ENCODE data around the gene STAG2. TPM values are rescaled to one million over a fixed set of nuclear protein-coding genes. Genes with fewer than 3 reads are reported as not detected.

STAG2 gene
- total RNA-seq, 4 donors from 2014 or later: 22.6 to 78.0 (median 50.7) TPM

- Histone ChIP-seq H3K9me3 (no peaks in the 10 kb centered on the region), H3K4me1 (peaks cover 0 to 41% (median 0%) of the 10 kb centered on the region in 3 donors), H3K27ac (peak overlapping the region in 3 of 4 donors; percentile 98 to 99 (median 99)), H3K4me3 (peak overlapping the region in 2 of 4 donors; percentile 68 to 80), H3K36me3 (no peaks in the 10 kb centered on the region), H3K27me3 (no peaks in the 10 kb centered on the region)
- 0 to 22% methylated on average over 2 of the region's 2 CpGs for WGBS, 2 donors
- DNase-seq: no peak
- TF ChIP-seq CTCF (IDR thresholded peaks at IDR 0.05) (no peak), POLR2A (IDR thresholded peaks at IDR 0.05) (no peak)
- intact Hi-C loops (cut with DNase I): no loop called here
These were observed 2.8 kb downstream of the STAG2 start for GRCh38 chrX:123964156-123964834.

- intact Hi-C loops (cut with DNase I): no loop called here
- no peak for DNase-seq
- Histone ChIP-seq H3K27ac (no peak overlapping the region), H3K36me3 (no peaks in the 10 kb centered on the region), H3K4me3 (no peak overlapping the region), H3K27me3 (no peaks in the 10 kb centered on the region), H3K4me1 (peaks cover 0 to 54% (median 0%) of the 10 kb centered on the region in 3 donors), H3K9me3 (no peaks in the 10 kb centered on the region)
- 83 to 86% methylated on average over 5 to 6 of the region's 6 CpGs for WGBS, 2 donors
- TF ChIP-seq POLR2A (IDR thresholded peaks at IDR 0.05): no peak
- TF ChIP-seq CTCF (IDR thresholded peaks at IDR 0.05): no peak
These were observed 4.2 kb downstream of the STAG2 start for GRCh38 chrX:123965712-123966111.

GRCh38 chrX:123967497-123967896, 6.0 kb downstream of the STAG2 start:
- no peaks in the 10 kb centered on the region for H3K36me3 ChIP-seq
- H3K27me3 ChIP-seq: no peaks in the 10 kb centered on the region
- no peaks in the 10 kb centered on the region for H3K9me3 ChIP-seq
- no peak for DNase-seq
- H3K4me1 ChIP-seq: peaks cover 0 to 66% (median 0%) of the 10 kb centered on the region in 3 donors
- H3K4me3 ChIP-seq: no peak overlapping the region
- intact Hi-C loops (cut with DNase I): no loop called here
- TF ChIP-seq POLR2A (IDR thresholded peaks at IDR 0.05) (no peak), CTCF (IDR thresholded peaks at IDR 0.05) (no peak)
- H3K27ac ChIP-seq: no peak overlapping the region
- 80 to 86% methylated on average over 5 to 6 of the region's 7 CpGs for WGBS, 2 donors

GRCh38 chrX:123968383-123969050, 7.0 kb downstream of the STAG2 start:
- no peaks in the 10 kb centered on the region for H3K27me3 ChIP-seq
- intact Hi-C loops (cut with DNase I): no loop called here
- H3K9me3 ChIP-seq: no peaks in the 10 kb centered on the region
- H3K4me1 ChIP-seq: peaks cover 0 to 65% (median 0%) of the 10 kb centered on the region in 3 donors
- H3K4me3 ChIP-seq: no peak overlapping the region
- TF ChIP-seq CTCF (IDR thresholded peaks at IDR 0.05) (no peak), POLR2A (IDR thresholded peaks at IDR 0.05) (no peak)
- DNase-seq: no peak
- H3K27ac ChIP-seq: no peak overlapping the region
- 57 to 58% methylated on average over 4 to 5 of the region's 5 CpGs for WGBS, 2 donors
- H3K36me3 ChIP-seq: no peaks in the 10 kb centered on the region

- TF ChIP-seq POLR2A (IDR thresholded peaks at IDR 0.05): no peak
- DNase-seq: no peak
- H3K36me3 ChIP-seq: no peaks in the 10 kb centered on the region
- H3K9me3 ChIP-seq: no peaks in the 10 kb centered on the region
- peaks cover 0 to 76% (median 0%) of the 10 kb centered on the region in 3 donors for H3K4me1 ChIP-seq
- intact Hi-C loops (cut with DNase I): no loop called here
- 18 to 66% methylated on average over 1 to 5 of the region's 5 CpGs for WGBS, 2 donors
- H3K27ac ChIP-seq: peak overlapping the region in 2 of 4 donors; percentile 12 to 13
- H3K4me3 ChIP-seq: no peak overlapping the region
- no peaks in the 10 kb centered on the region for H3K27me3 ChIP-seq
These were observed 10.5 kb downstream of the STAG2 start for GRCh38 chrX:123971982-123972381.

Measured in esophagus squamous epithelium (tissue), 5 donors.